ENCODE results near the gene CST9.

- TF ChIP-seq CTCF (IDR thresholded peaks at IDR 0.05 in 8 of 11, conservative IDR thresholded peaks at IDR 0.05 in 3 of 11): no peak
- TF ChIP-seq POLR2AphosphoS5 (IDR thresholded peaks at IDR 0.05): no peak
- no peak for TF ChIP-seq POLR2A (IDR thresholded peaks at IDR 0.05)
Measured at GRCh38 chr20:23627501-23627900, 21.8 kb upstream of the CST9 start.
